Measurements from ENCODE around the gene PEAK1.

PEAK1 gene

DNA sequence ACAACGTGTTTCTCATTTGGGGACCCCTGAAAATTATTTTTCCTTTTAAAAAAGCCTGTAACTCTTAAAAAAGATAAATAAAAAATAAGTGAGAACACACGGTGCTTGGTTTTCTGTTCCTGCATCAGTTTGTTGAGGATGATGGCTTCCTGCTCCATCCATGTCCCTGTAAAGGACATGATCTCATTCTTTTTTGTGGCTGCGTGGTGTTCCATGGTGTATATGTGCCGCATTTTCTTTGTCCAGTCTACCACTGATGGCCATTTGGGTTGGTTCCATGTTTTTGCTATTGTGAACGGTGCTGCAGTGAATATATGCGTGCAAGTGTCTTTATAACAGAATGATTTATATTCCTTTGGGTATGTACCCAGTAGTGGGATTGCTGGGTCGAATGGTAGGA lies 351.3 kb downstream of the PEAK1 start:
- TF ChIP-seq CTCF (IDR thresholded peaks at IDR 0.05; ENCODE audit: control insufficient read depth, extremely low read depth, insufficient read depth), result no peak
- no peak overlapping the region for H3K4me3 ChIP-seq (ENCODE audit: low read depth, low read length)
- no peak for DNase-seq (ENCODE audit: low read depth)

DNA sequence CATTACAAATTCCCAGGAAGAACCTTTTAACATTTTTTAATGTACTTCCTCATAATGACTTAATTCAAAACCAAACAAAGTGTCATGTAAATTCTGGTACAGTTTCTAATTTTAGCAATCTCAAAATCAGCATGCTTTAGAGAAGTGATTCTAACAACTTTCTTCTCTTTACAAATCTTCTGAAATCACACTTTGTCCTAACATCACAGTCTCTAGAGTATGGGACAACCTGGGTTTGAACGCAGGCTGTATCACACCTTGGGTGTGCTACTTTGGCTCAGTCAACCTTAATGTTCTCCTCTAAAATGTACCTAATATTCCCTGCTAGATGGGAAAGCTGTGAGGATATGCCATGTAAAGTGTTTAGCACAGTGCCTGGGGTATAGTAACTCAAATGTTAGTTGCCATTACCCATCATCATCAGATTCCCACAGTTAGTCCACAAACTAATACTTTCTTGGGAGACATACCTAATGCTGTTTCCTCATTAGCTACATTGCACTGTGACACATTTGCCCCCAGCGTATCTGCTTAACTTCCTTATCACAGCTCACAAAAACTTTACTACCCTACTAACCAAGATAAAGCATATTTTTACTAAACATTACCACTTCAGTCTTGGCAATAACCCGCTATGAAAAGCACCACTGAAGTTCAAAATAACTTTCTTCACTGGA lies 352.1 kb downstream of the PEAK1 start:
- H3K4me3 ChIP-seq (ENCODE audit: low read depth, low read length), result no peak overlapping the region
- no peak for TF ChIP-seq CTCF (IDR thresholded peaks at IDR 0.05; ENCODE audit: control insufficient read depth, extremely low read depth, insufficient read depth)
- no peak for DNase-seq (ENCODE audit: low read depth)

- no peak overlapping the region for H3K4me3 ChIP-seq (ENCODE audit: low read depth, low read length)
- no peak for TF ChIP-seq CTCF (IDR thresholded peaks at IDR 0.05; ENCODE audit: control insufficient read depth, extremely low read depth, insufficient read depth)
- peak; percentile 94 for DNase-seq (ENCODE audit: low read depth)
Measured at GRCh38 chr15:77066971-77067690, 352.8 kb downstream of the PEAK1 start.

DNA sequence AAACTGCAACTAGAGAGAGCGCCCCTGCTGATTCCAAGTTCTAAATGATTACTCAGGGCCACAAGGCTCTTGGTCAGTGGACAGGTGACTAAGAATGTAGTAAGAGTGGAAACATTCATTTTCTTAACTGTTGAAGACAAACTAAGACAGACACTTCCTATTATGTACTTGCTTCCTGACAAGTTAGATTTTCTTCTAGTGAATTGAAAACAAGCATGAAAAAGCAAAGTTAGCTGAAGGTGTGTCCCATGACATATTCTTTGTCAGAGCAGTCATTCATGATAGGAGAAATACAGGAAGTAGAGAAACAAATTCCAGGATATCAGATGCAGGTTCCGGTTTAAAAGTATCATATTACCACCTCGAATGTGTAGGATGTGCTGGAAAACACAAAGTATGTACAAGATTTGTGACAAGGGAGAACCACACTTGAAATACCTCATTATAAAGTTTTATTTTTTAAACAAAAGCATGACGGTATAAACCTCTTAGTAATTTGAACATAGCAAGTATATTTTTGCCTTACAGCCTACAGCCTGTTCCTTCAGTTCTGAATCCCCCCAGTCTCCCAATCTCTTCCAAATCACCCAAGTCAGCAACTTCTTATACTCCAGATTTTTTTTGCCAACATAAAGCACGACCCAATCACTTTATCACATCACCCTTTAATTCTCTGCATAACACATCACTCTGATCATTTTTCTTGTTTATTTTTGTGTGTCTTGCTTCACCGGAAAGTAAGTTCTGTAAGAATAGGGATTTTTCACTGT lies 355.2 kb downstream of the PEAK1 start:
- no peak for DNase-seq (ENCODE audit: low read depth)
- no peak for TF ChIP-seq CTCF (IDR thresholded peaks at IDR 0.05; ENCODE audit: control insufficient read depth, extremely low read depth, insufficient read depth)
- H3K4me3 ChIP-seq (ENCODE audit: low read depth, low read length), result no peak overlapping the region

DNA sequence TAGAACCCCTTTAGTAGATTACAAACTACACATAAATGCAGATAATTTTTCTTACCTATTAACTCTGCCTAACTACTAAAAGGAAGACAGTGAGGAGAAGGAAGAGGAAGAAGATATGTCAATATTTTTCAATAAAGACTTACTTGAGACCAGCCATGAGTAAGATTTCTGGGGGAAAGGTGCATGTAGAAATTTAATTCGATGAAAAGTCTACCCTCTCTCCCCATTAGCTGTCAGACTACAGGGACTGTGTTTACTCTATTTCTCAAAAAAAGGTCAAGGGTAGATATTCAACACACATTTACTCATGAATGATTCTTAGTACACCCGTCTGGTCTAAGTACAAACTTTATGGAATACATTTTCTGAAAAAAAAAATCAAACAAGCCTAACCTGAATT lies 355.8 kb downstream of the PEAK1 start:
- no peak for TF ChIP-seq CTCF (IDR thresholded peaks at IDR 0.05; ENCODE audit: control insufficient read depth, extremely low read depth, insufficient read depth)
- no peak overlapping the region for H3K4me3 ChIP-seq (ENCODE audit: low read depth, low read length)
- no peak for DNase-seq (ENCODE audit: low read depth)

- H3K4me3 ChIP-seq (ENCODE audit: low read depth, low read length), result no peak overlapping the region
- TF ChIP-seq CTCF (IDR thresholded peaks at IDR 0.05; ENCODE audit: control insufficient read depth, extremely low read depth, insufficient read depth), result no peak
- no peak for DNase-seq (ENCODE audit: low read depth)
Measured at GRCh38 chr15:77063249-77063648, 356.7 kb downstream of the PEAK1 start.
